D721Med (cell line): ENCODE results near the gene SLC23A1.
A peak's percentile ranks its signal among the peaks of the same experiment; 100 is the strongest.

Source experiments
- DNase-seq: peaks from one replicate; pipeline ENCODE4 v3.0.0; 2011; ENCODE audit warnings: low spot score; ENCODE audit not compliant: insufficient read length
- FAIRE-seq: peaks from 2 replicates; lab custom pipeline; 2011; peaks lifted over from hg19 to GRCh38; lab: Jason Lieb, UNC
- TF ChIP-seq, protein P1 (sequence below): IDR thresholded peaks from 2 replicates; pipeline ENCODE4 v1.5.1; 2012; ENCODE audit warnings: mild to moderate bottlenecking, control low read depth; ENCODE audit not compliant: insufficient read depth; ENCODE audit errors: missing control alignments

Gene SLC23A1

DNA sequence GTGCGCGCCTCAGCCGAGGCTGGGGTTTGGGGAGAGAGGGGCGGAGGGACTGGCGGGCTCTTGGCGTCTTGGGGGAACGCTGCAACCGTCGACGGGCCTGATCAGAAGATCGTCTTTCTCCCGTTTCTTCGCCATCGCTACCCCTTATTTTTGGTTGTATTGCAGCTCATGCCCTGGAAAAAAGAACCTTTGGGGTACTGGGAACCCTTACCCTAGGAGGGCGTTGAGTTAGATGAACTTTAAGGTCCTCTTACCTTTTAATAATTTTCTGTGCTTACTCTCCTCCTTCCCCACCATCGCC, 40.7 kb downstream of the SLC23A1 start:
- TF ChIP-seq, protein P1, sequence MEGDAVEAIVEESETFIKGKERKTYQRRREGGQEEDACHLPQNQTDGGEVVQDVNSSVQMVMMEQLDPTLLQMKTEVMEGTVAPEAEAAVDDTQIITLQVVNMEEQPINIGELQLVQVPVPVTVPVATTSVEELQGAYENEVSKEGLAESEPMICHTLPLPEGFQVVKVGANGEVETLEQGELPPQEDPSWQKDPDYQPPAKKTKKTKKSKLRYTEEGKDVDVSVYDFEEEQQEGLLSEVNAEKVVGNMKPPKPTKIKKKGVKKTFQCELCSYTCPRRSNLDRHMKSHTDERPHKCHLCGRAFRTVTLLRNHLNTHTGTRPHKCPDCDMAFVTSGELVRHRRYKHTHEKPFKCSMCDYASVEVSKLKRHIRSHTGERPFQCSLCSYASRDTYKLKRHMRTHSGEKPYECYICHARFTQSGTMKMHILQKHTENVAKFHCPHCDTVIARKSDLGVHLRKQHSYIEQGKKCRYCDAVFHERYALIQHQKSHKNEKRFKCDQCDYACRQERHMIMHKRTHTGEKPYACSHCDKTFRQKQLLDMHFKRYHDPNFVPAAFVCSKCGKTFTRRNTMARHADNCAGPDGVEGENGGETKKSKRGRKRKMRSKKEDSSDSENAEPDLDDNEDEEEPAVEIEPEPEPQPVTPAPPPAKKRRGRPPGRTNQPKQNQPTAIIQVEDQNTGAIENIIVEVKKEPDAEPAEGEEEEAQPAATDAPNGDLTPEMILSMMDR: no peak
- FAIRE-seq: no peak
- no peak for DNase-seq

DNA sequence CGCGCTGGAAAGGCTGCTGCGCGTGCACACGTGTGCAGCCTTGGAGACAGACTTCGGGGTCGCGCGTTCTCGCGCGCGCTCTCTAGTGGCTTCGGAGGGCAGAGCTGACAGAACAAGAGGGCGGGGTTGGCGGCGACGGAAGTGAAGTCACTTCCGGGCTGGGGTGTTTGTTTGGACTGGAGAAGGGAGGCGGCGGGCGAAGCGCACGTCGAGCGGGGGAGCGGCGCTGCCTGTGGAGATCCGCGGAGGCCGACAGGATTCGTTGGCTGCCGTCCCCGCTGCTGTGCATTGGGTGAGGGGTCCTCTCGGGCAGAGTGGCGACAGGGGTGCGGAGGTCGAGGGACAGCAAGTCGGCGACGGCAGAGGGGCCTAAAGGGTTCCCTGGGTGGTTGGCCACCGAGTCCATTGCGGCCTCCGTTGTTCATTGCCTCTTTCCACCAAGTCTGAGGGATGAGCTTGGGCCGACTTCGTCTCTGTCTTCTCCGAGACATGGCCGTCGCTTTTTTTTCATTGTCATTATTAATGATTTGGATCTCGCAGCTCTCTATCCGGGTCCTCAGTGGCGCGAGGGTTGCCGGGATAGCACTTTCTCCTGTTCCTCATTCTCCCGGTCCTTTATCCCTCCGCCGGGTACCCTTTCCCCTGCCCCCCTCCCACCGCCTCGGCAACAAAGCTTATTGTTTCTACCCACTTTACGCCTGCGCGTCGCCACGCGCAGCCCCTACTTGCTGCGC, 41.2 kb downstream of the SLC23A1 start, which contains the start of gene PAIP2:
TSS of gene PAIP2 (plus strand) at position 166 of the 734 bp plus-strand sequence. CDS start 21,931 bp downstream, outside the sequence.
- DNase-seq (peak; percentile 80), FAIRE-seq (no peak)

DNA sequence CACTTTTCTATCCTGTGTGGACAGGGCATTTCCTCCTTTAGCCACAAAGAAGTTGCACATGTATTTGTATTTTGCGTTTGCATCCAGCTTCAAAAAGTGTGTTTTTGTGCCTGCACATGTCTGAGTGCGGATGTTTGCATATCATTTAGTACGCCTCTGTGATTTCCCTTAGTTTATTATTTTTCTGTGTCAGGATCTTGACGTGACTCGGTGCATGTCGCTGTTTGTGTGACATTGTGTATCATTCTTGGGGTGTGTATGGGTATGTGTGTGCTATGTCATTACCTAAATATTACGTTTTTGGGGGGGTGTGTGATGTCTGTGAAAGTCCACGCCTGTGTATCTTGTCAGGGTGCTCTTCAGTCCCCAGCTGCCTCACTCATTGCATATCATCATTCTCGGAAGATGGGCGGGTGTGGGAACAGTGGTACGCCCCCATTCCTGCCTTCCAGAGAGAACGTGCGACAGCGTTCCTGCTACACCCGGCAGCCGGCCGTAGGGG, 41.9 kb downstream of the SLC23A1 start:
- FAIRE-seq: no peak
- TF ChIP-seq, protein P1: no peak
- no peak for DNase-seq

More for the DNA sequence above, 41.2 kb downstream of the SLC23A1 start, which contains the start of gene PAIP2:
- TF ChIP-seq, protein P1: peak; percentile 63

DNA sequence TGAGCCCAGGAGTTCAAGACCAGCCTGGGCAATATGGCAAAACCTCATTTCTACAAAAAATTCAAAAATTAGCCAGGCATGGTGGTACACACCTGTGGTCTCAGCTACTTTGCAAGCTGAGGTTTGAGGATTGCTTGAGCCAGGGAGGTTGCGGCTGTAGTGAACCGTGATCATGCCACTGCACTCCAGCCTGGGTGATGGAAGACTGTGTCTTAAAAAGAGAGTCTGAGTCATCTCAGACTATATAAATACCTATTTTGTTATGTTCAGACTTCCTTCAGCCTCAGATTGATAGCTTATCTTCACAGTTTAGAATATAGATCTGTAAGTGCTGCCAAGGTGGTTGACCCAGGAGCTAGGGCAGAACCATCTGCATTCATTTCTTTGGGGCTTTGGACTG, 43.0 kb downstream of the SLC23A1 start:
- TF ChIP-seq, protein P1: no peak
- no peak for FAIRE-seq
- no peak for DNase-seq

DNA sequence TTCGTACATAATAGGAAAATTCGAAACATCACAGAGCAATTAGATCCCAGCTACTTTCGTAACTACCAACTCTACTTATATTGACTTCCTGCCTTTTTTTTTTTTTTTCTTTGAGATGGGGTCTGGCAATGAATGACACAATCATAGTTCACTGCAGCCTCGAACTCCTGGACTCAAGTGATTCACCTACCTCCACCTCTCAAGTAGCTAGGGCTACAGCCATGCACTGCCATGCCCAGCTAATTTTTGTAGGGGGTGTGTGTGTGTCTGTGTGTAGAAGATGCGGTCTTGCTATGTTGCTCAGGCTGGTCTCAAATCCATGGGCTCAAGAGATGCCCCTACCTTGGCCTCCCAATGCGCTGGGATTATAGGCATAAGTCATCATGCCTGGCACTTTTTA, 47.3 kb downstream of the SLC23A1 start:
- TF ChIP-seq, protein P1: no peak
- FAIRE-seq (no peak), DNase-seq (no peak)
